Uterus (tissue), 2 donors: Measurements from ENCODE around the gene TMIGD2.

ENCODE experiments used
- CTCF ChIP-seq, 4 experiments: fragments of 200-600 bp in 2 of 4; fragments of 450-650 bp in 2 of 4; sonication (generic) in 2 of 4; IDR thresholded peaks; one replicate each; pipeline ENCODE4 v1.5.1; 2016 to 2019; ENCODE audit warnings: antibody characterized with exemption in 4 of 4, mild to moderate bottlenecking in 2 of 4, moderate library complexity in 1 of 4
- POLR2A ChIP-seq, 2 donors: fragments of 450-650 bp; IDR thresholded peaks; one replicate each; pipeline ENCODE4 v1.6.1; 2016; ENCODE audit warnings: antibody characterized with exemption in 2 of 2, mild to moderate bottlenecking in 1 of 2, moderate library complexity in 1 of 2

GRCh38 chr19:4288091-4288777, 14.0 kb downstream of the TMIGD2 start:
- TF ChIP-seq CTCF (IDR thresholded peaks at IDR 0.05) (no peak), POLR2A (IDR thresholded peaks at IDR 0.05) (no peak)
